NT2/D1 (cell line): Measurements from ENCODE around the gene HSD17B4.

Source experiments
- DNase-seq: peaks from one replicate; pipeline ENCODE4 v3.0.0-alpha.2; 2011; ENCODE audit warnings: low read depth, low spot score
- H3K27me3 ChIP-seq: 2 replicates; pipeline ENCODE4 v1.6.0; 2011; ENCODE audit warnings: mild to moderate bottlenecking; ENCODE audit not compliant: insufficient read length, insufficient read depth
- H3K36me3 ChIP-seq: 2 replicates; pipeline ENCODE4 v1.6.1; 2011; ENCODE audit warnings: mild to moderate bottlenecking, low read length, mixed read lengths; ENCODE audit not compliant: insufficient read depth, insufficient read length
- H3K4me1 ChIP-seq: 2 replicates; pipeline ENCODE4 v1.5.1; 2011; ENCODE audit not compliant: insufficient read depth, insufficient read length
- H3K4me3 ChIP-seq: 2 replicates; pipeline ENCODE4 v1.5.1; 2011; ENCODE audit warnings: low read depth; ENCODE audit not compliant: insufficient read length
- H3K9ac ChIP-seq: 2 replicates; pipeline ENCODE4 v1.6.0; 2011; ENCODE audit warnings: low read depth; ENCODE audit not compliant: insufficient read length
- H3K9me3 ChIP-seq: 2 replicates; pipeline ENCODE4 v1.5.1; 2011; ENCODE audit warnings: mild to moderate bottlenecking, low read length; ENCODE audit not compliant: insufficient read depth
- SUZ12 ChIP-seq: IDR thresholded peaks from 2 replicates; pipeline ENCODE4 v1.6.1; 2011; ENCODE audit not compliant: insufficient read length, insufficient read depth; ENCODE audit errors: extremely low read depth
- YY1 ChIP-seq: IDR thresholded peaks from 2 replicates; pipeline ENCODE4 v1.6.1; 2011; ENCODE audit not compliant: insufficient read length, insufficient read depth
- ZNF274 ChIP-seq: IDR thresholded peaks from 2 replicates; pipeline ENCODE4 v1.6.1; 2011; ENCODE audit warnings: mild to moderate bottlenecking, low read depth, low read length

HSD17B4 gene

DNA sequence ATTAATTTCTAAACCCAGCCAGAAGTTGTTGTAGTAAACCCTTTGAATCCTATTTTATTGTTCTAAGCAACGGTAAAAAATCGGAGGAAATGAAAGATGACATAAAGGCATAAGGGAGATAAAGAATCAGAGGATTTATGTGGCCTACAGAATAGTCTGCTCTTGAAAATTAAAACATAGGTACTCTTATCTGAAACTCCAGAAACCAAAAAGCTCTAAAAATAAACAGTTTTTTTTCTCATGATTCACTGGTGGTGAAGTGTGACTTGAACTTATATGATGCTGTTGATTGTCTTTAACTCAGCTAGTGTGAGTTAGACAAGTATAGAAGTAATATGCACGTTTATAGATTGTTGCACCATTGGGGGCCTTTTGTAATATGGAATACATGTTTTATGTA, 80.3 kb downstream of the HSD17B4 start:
- Histone ChIP-seq H3K27me3 (no peaks in the 10 kb centered on the region), H3K9ac (no peak overlapping the region), H3K36me3 (peaks cover 6% of the 10 kb centered on the region), H3K4me3 (no peak overlapping the region), H3K4me1 (no peaks in the 10 kb centered on the region), H3K9me3 (no peaks in the 10 kb centered on the region)
- DNase-seq, result no peak
- TF ChIP-seq YY1, result no peak
- TF ChIP-seq ZNF274, result no peak
- no peak for TF ChIP-seq SUZ12

- Histone ChIP-seq H3K4me3 (no peak overlapping the region), H3K27me3 (no peaks in the 10 kb centered on the region), H3K36me3 (peaks cover 8% of the 10 kb centered on the region), H3K4me1 (no peaks in the 10 kb centered on the region), H3K9me3 (no peaks in the 10 kb centered on the region), H3K9ac (no peak overlapping the region)
- TF ChIP-seq ZNF274 (no peak), YY1 (no peak), SUZ12 (no peak)
- DNase-seq, result no peak
Observed at GRCh38 chr5:119537704-119538103, 85.4 kb downstream of the HSD17B4 start.

DNA sequence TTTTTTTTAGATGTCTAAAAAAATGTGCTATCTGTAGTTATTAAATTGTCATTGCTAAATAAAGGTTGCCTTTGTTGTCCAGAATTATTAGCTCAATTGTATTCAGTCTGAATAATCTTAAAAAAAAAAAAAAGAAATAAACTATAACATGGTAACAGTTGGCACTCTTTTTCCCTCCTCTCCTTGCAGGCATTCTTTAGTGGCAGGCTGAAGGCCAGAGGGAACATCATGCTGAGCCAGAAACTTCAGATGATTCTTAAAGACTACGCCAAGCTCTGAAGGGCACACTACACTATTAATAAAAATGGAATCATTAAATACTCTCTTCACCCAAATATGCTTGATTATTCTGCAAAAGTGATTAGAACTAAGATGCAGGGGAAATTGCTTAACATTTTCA, 89.4 kb downstream of the HSD17B4 start:
- Histone ChIP-seq H3K4me1 (no peaks in the 10 kb centered on the region), H3K4me3 (no peak overlapping the region), H3K27me3 (no peaks in the 10 kb centered on the region), H3K9ac (no peak overlapping the region), H3K36me3 (peaks cover 10% of the 10 kb centered on the region), H3K9me3 (no peaks in the 10 kb centered on the region)
- no peak for DNase-seq
- no peak for TF ChIP-seq YY1

DNA sequence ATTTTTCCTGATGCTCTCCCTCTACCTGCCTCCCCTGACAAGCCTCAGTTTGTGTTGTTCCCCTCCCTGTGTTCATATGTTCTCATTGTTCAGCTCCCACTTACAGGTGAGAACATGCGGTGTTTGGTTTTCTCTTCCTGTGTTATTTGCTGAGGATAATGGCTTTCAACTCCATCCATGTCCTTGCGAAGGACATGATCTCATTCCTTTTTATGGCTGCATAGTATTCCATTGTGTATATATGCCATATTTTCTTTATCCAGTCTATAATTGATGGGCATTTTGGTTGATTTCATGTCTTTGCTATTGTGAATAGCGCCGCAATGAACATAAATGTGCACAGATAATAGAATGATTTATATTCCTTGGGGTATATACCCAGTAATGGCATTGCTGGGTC, 99.5 kb downstream of the HSD17B4 start:
- H3K9ac ChIP-seq, result no peak overlapping the region
- TF ChIP-seq ZNF274 (no peak), SUZ12 (no peak), YY1 (no peak)
- no peaks in the 10 kb centered on the region for H3K4me1 ChIP-seq
- no peaks in the 10 kb centered on the region for H3K36me3 ChIP-seq
- H3K9me3 ChIP-seq, result no peaks in the 10 kb centered on the region
- DNase-seq, result no peak
- H3K27me3 ChIP-seq, result no peaks in the 10 kb centered on the region
- H3K4me3 ChIP-seq, result no peak overlapping the region

GRCh38 chr5:119554597-119554996, 102.3 kb downstream of the HSD17B4 start:
- DNase-seq, result no peak
- Histone ChIP-seq H3K9me3 (no peaks in the 10 kb centered on the region), H3K9ac (no peak overlapping the region), H3K4me1 (no peaks in the 10 kb centered on the region), H3K36me3 (no peaks in the 10 kb centered on the region), H3K4me3 (no peak overlapping the region), H3K27me3 (no peaks in the 10 kb centered on the region)
- TF ChIP-seq YY1, result no peak
- no peak for TF ChIP-seq SUZ12
- no peak for TF ChIP-seq ZNF274

DNA sequence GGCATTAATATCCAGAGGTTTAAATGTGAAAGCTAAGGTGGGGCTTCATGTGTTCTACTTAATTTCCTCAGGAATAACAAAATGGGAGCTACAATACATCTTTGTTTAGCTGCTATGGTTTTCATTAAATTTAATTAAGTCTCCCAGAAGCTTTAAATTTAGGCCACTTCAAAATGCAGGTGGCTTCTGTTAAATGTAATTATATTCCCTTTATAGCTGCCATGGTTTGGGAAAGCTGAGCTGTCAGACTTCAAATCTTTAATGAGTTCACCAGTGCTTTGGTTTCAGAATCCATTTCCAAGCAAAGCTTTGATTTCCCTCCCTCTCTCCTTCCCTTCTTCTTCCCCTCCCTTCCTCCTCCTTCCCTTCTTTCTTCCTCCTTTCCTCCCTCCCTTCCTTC, 118.6 kb downstream of the HSD17B4 start:
- Histone ChIP-seq H3K4me1 (no peaks in the 10 kb centered on the region), H3K9ac (no peak overlapping the region), H3K36me3 (no peaks in the 10 kb centered on the region), H3K27me3 (no peaks in the 10 kb centered on the region), H3K4me3 (no peak overlapping the region), H3K9me3 (0 out of 2 replicates have a peak, but pooled peaks cover 5% of the 10 kb centered on the region)
- TF ChIP-seq SUZ12 (no peak), YY1 (no peak), ZNF274 (no peak)
- DNase-seq, result no peak

DNA sequence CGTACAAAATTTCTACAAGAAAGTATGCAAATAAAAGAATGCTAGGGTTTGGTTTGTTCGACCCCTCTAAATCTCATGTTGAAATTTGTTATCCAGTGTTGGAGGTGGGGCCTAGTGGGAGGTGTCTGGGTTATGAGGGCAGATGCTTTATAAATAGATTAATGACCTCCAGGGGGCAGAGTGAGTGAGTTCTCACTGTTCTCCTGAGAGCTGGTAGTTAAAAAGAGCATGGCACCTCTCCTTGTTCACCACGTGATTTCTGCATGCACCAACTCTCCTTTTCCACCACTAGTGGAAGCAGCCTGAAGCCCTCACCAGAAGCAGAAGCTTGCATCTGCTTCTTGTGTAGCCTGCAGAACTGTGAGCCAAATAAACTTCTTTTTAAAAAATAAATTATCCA, 126.6 kb downstream of the HSD17B4 start:
- H3K9ac ChIP-seq, result no peak overlapping the region
- no peaks in the 10 kb centered on the region for H3K36me3 ChIP-seq
- no peak for TF ChIP-seq YY1
- no peak for TF ChIP-seq ZNF274
- no peak for TF ChIP-seq SUZ12
- no peaks in the 10 kb centered on the region for H3K27me3 ChIP-seq
- no peak overlapping the region for H3K4me3 ChIP-seq
- peaks cover 1% of the 10 kb centered on the region for H3K4me1 ChIP-seq
- peak; percentile 28 for DNase-seq
- no peaks in the 10 kb centered on the region for H3K9me3 ChIP-seq

- H3K27me3 ChIP-seq, result no peaks in the 10 kb centered on the region
- no peak for TF ChIP-seq SUZ12
- no peak for TF ChIP-seq YY1
- TF ChIP-seq ZNF274, result no peak
- H3K9ac ChIP-seq, result no peak overlapping the region
- peaks cover 3% of the 10 kb centered on the region for H3K4me1 ChIP-seq
- peak; percentile 32 for DNase-seq
- H3K36me3 ChIP-seq, result no peaks in the 10 kb centered on the region
- H3K9me3 ChIP-seq, result no peaks in the 10 kb centered on the region
- H3K4me3 ChIP-seq, result no peak overlapping the region
Observed at GRCh38 chr5:119582987-119583386, 130.7 kb downstream of the HSD17B4 start.
